RWPE2 (cell line): ENCODE data around the gene PCBP3.

Source experiments
- ATAC-seq: fragments of 200-7000 bp; cut with Tn5 transposase; 3 replicates; pipeline ENCODE4 v1.9.1; 2021; ENCODE audit warnings: low read depth
- DNase-seq: peaks from one replicate; pipeline ENCODE4 v3.0.0-alpha.2; 2020; ENCODE audit warnings: low spot score
- H3K27ac ChIP-seq: fragments of 450-650 bp; 2 replicates; pipeline ENCODE4 v1.5.1; 2017; ENCODE audit warnings: mild to moderate bottlenecking; ENCODE audit not compliant: poor library complexity, severe bottlenecking
- H3K27me3 ChIP-seq: fragments of 250-450 bp; sonication (Bioruptor Pico); 2 replicates; pipeline ENCODE4 v1.5.1; 2021; ENCODE audit warnings: mild to moderate bottlenecking, moderate library complexity; ENCODE audit not compliant: insufficient read depth, poor library complexity, severe bottlenecking
- H3K36me3 ChIP-seq: fragments of 250-450 bp; sonication (Bioruptor Pico); 2 replicates; pipeline ENCODE4 v1.5.1; 2020; ENCODE audit warnings: low read depth, mild to moderate bottlenecking, moderate library complexity
- H3K4me1 ChIP-seq: fragments of 250-450 bp; sonication (Bioruptor Pico); 2 replicates; pipeline ENCODE4 v1.5.1; 2021; ENCODE audit warnings: mild to moderate bottlenecking, moderate library complexity; ENCODE audit not compliant: insufficient read depth, poor library complexity, severe bottlenecking
- H3K4me3 ChIP-seq: fragments of 250-450 bp; sonication (Bioruptor Pico); 2 replicates; pipeline ENCODE4 v1.5.1; 2021; ENCODE audit warnings: mild to moderate bottlenecking, moderate library complexity; ENCODE audit not compliant: severe bottlenecking
- H3K9me3 ChIP-seq: fragments of 250-450 bp; sonication (Bioruptor Pico); 2 replicates; pipeline ENCODE4 v1.5.1; 2021; ENCODE audit warnings: mild to moderate bottlenecking, moderate library complexity; ENCODE audit not compliant: severe bottlenecking
- CTCF ChIP-seq: fragments of 450-650 bp; IDR thresholded peaks from one replicate; pipeline ENCODE4 v1.5.1; 2017; ENCODE audit warnings: mild to moderate bottlenecking, moderate library complexity; ENCODE audit not compliant: poor library complexity, severe bottlenecking

Gene PCBP3

GRCh38 chr21:45764792-45765191, 121.3 kb downstream of the PCBP3 start:
- Histone ChIP-seq H3K9me3 (no peaks in the 10 kb centered on the region), H3K27me3 (no peaks in the 10 kb centered on the region), H3K4me1 (no peaks in the 10 kb centered on the region), H3K4me3 (no peak overlapping the region), H3K36me3 (no peaks in the 10 kb centered on the region), H3K27ac (no peak overlapping the region)
- no peak for ATAC-seq
- TF ChIP-seq CTCF, result no peak
- no peak for DNase-seq

- no peak for TF ChIP-seq CTCF
- DNase-seq (no peak), ATAC-seq (no peak)
- Histone ChIP-seq H3K36me3 (no peaks in the 10 kb centered on the region), H3K27me3 (no peaks in the 10 kb centered on the region), H3K4me1 (no peaks in the 10 kb centered on the region), H3K9me3 (no peaks in the 10 kb centered on the region), H3K27ac (no peak overlapping the region), H3K4me3 (no peak overlapping the region)
Observed at GRCh38 chr21:45765375-45765774, 121.8 kb downstream of the PCBP3 start.

- no peak for TF ChIP-seq CTCF
- Histone ChIP-seq H3K27ac (no peak overlapping the region), H3K36me3 (no peaks in the 10 kb centered on the region), H3K27me3 (no peaks in the 10 kb centered on the region), H3K4me1 (no peaks in the 10 kb centered on the region), H3K4me3 (no peak overlapping the region), H3K9me3 (no peaks in the 10 kb centered on the region)
- DNase-seq (no peak), ATAC-seq (no peak)
Observed at GRCh38 chr21:45766055-45766454, 122.5 kb downstream of the PCBP3 start.

- DNase-seq, result no peak
- ATAC-seq, result no peak
- Histone ChIP-seq H3K27ac (no peak overlapping the region), H3K9me3 (no peaks in the 10 kb centered on the region), H3K4me3 (no peak overlapping the region), H3K4me1 (no peaks in the 10 kb centered on the region), H3K27me3 (no peaks in the 10 kb centered on the region), H3K36me3 (no peaks in the 10 kb centered on the region)
- TF ChIP-seq CTCF, result no peak
Observed at GRCh38 chr21:45766501-45766900, 123.0 kb downstream of the PCBP3 start.

- no peak overlapping the region for H3K27ac ChIP-seq
- H3K36me3 ChIP-seq, result no peaks in the 10 kb centered on the region
- ATAC-seq (no peak), DNase-seq (no peak)
- no peaks in the 10 kb centered on the region for H3K4me1 ChIP-seq
- no peak overlapping the region for H3K4me3 ChIP-seq
- no peak for TF ChIP-seq CTCF
- H3K27me3 ChIP-seq, result no peaks in the 10 kb centered on the region
- H3K9me3 ChIP-seq, result no peaks in the 10 kb centered on the region
Observed at GRCh38 chr21:45767071-45768006, 123.8 kb downstream of the PCBP3 start.
